ENCODE measurements around the gene MYCBP. TPM values are rescaled to one million over a fixed set of nuclear protein-coding genes. Genes with fewer than 3 reads are reported as not detected.

MYCBP gene
- total RNA-seq: 6.6 and 10.0 TPM in 2 replicates

GRCh38 chr1:38873027-38873969 lies at the start of gene MYCBP:
TSS of gene MYCBP (minus strand) at chr1:38873348. CDS start at chr1:38873305, 43 bp downstream.

GRCh38 chr1:38881487-38881886 lies 8.3 kb upstream of the MYCBP start, which contains the start of gene GJA9:
TSS of gene GJA9 (minus strand) at chr1:38881587. CDS start at chr1:38876098, 5,489 bp downstream.

GRCh38 chr1:38859561-38860453 lies 13.3 kb downstream of the MYCBP start, which contains the start of gene RRAGC:
TSS of gene RRAGC (minus strand) at chr1:38859772. CDS start at chr1:38859646, 126 bp downstream.

Small RNA genes lying within 50 kb of the gene (small RNA-seq; reads per million reads assigned to genes)
- gene GJA9-MYCBP: not detected

Other genes starting within 250 kb of the MYCBP start
- gene RRAGC, start 13.6 kb downstream of the MYCBP start, total RNA-seq: 20.5 and 25.4 TPM in 2 replicates
- under 0.01 TPM in 1 of 2 replicates, not detected in the other for gene GJA9, start 8.2 kb upstream of the MYCBP start, total RNA-seq
- gene RHBDL2, start 68.5 kb upstream of the MYCBP start, total RNA-seq: 0.37 and 0.39 TPM in 2 replicates
- 27.6 and 49.5 TPM in 2 replicates for gene AKIRIN1, start 117.9 kb upstream of the MYCBP start, total RNA-seq
- 175 and 309 TPM in 2 replicates for gene NDUFS5, start 153.0 kb upstream of the MYCBP start, total RNA-seq